Kidney (tissue), 14 donors: ENCODE results near the gene NR3C2. TPM values are rescaled to one million over a fixed set of nuclear protein-coding genes. Genes with fewer than 3 reads are reported as not detected.

ENCODE experiments used
- DNase-seq, 5 donors: peaks; one replicate each; pipeline ENCODE4 v3.0.0-alpha.2; 2013 to 2020
- FAIRE-seq: peaks from 2 replicates; lab custom pipeline; 2012; peaks lifted over from hg19 to GRCh38; lab: Jason Lieb, UNC
- H3K27ac ChIP-seq, 2 donors: one replicate each; pipeline ENCODE4 v1.7.0; 2013; ENCODE audit warnings: low read depth in 2 of 2, low read length in 2 of 2, inconsistent platforms in 1 of 2
- H3K27me3 ChIP-seq: one replicate; pipeline ENCODE4 v1.7.1; 2013; ENCODE audit warnings: low read length, inconsistent platforms; ENCODE audit not compliant: control insufficient read depth, insufficient read depth
- H3K36me3 ChIP-seq, 3 donors: one replicate each; pipeline versions ENCODE4 v1.7.0 to v1.7.1; 2013; ENCODE audit warnings: low read length in 3 of 3, control low read depth in 1 of 3, inconsistent platforms in 1 of 3; ENCODE audit not compliant: insufficient read depth in 3 of 3, control insufficient read depth in 2 of 3
- H3K4me1 ChIP-seq, 3 donors: one replicate each; pipeline versions ENCODE4 v1.7.0 to v1.7.1; 2013; ENCODE audit warnings: low read length in 3 of 3, inconsistent platforms in 1 of 3, low read depth in 1 of 3; ENCODE audit not compliant: control insufficient read depth in 2 of 3, insufficient read depth in 2 of 3
- H3K4me3 ChIP-seq, 3 donors: one replicate each; pipeline versions ENCODE4 v1.7.0 to v1.8.1; 2013; ENCODE audit warnings: low read length in 3 of 3, control low read depth in 1 of 3, inconsistent platforms in 1 of 3
- H3K9ac ChIP-seq, 3 donors: one replicate each; pipeline versions ENCODE4 v1.7.0 to v1.7.1; 2013; ENCODE audit warnings: low read length in 3 of 3, control low read depth in 1 of 3, inconsistent platforms in 1 of 3
- H3K9me3 ChIP-seq, 3 donors: one replicate each; pipeline versions ENCODE4 v1.7.0 to v1.7.1; 2013; ENCODE audit warnings: low read length in 3 of 3, control low read depth in 1 of 3, inconsistent platforms in 1 of 3; ENCODE audit not compliant: control insufficient read depth in 2 of 3, insufficient read depth in 1 of 3
- CTCF ChIP-seq: IDR thresholded peaks from 3 replicates; pipeline ENCODE4 v1.5.1; 2012; ENCODE audit warnings: mild to moderate bottlenecking, moderate library complexity, borderline replicate concordance; ENCODE audit not compliant: insufficient read depth; ENCODE audit errors: extremely low read depth
- intact Hi-C: fragments of 100-400 bp; cut with DNase I; formaldehyde crosslinking; loops from one replicate; pipeline ENCODE4 v1.11.1; 2022
- polyA plus RNA-seq: library from polyadenylated mRNA; stranded (reverse); fragments of 350-450 nt; fragmentation: Illumina TruSeq; extraction: RNeasy Lipid Tissue Mini Kit (QIAGEN cat#74804); gene quantifications from one replicate; pipeline ENCODE4 v1.2.3, GENCODE V29; 2014; ENCODE audit warnings: low read depth, low replicate concordance; ENCODE audit not compliant: insufficient read depth
- total RNA-seq: library from RNA; stranded (reverse); fragmentation: NEBNext Ultra II Directional; extraction: Animal tissue kit (Norgen Biotek cat#: 25700); gene quantifications from one replicate; pipeline ENCODE4 v1.2.1, GENCODE V29; 2021
- donor health status: control.
- donor health status: control.
- donor health status: control.
- donor health status: control.
- donor health status: control.
- donor health status: DM: yes; HTN: yes; CAD: no.
- donor health status: Normal renal cell carcinoma (clear cell type).

Gene NR3C2
- total and polyA plus RNA-seq, 2 donors from 2014 or later: 8.7 to 43.4 TPM

- intact Hi-C loops: no loop called here
- Histone ChIP-seq H3K36me3 (no peaks in the 10 kb centered on the region), H3K4me1 (peaks cover 0 to 7% (median 0%) of the 10 kb centered on the region in 3 donors), H3K4me3 (no peak overlapping the region), H3K9me3 (no peaks in the 10 kb centered on the region), H3K27ac (no peak overlapping the region), H3K9ac (no peak overlapping the region), H3K27me3 (no peaks in the 10 kb centered on the region)
- DNase-seq (no peak), FAIRE-seq (no peak)
- TF ChIP-seq CTCF: no peak
Measured at GRCh38 chr4:148239494-148239985, 202.7 kb downstream of the NR3C2 start.

- intact Hi-C loops: no loop called here
- no peaks in the 10 kb centered on the region for H3K9me3 ChIP-seq
- H3K4me1 ChIP-seq: peaks cover 0 to 4% (median 0%) of the 10 kb centered on the region in 3 donors
- no peak for TF ChIP-seq CTCF
- no peak overlapping the region for H3K9ac ChIP-seq
- DNase-seq (no peak), FAIRE-seq (no peak)
- no peak overlapping the region for H3K4me3 ChIP-seq
- H3K36me3 ChIP-seq: no peaks in the 10 kb centered on the region
- no peaks in the 10 kb centered on the region for H3K27me3 ChIP-seq
- H3K27ac ChIP-seq: no peak overlapping the region
Measured at GRCh38 chr4:148238811-148239493, 203.3 kb downstream of the NR3C2 start.

DNA sequence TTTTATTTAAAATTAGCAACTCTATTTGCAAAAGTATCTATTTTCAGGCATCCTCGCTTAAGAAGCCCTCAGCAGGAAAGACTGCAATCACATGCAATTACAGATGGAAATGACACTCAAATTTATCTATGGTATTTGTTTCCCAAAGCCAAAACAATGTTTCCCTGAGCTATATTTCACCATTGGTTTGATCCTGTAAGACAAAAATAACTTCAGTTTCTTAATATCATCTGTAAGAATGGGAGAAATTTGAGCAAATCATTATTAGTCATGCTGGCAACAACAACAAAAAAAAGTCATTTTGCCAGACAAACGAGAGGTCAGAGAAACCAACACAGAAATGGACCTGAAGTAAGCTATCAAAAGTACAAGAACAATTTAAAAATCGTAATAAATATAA is 204.1 kb downstream of the NR3C2 start:
- Histone ChIP-seq H3K9me3 (no peaks in the 10 kb centered on the region), H3K4me1 (peaks cover 0 to 3% (median 0%) of the 10 kb centered on the region in 3 donors), H3K27me3 (no peaks in the 10 kb centered on the region), H3K9ac (no peak overlapping the region), H3K36me3 (no peaks in the 10 kb centered on the region), H3K27ac (no peak overlapping the region), H3K4me3 (no peak overlapping the region)
- intact Hi-C loops: no loop called here
- no peak for TF ChIP-seq CTCF
- FAIRE-seq (no peak), DNase-seq (no peak)
